22Rv1 (cell line): Measurements from ENCODE around the gene AKAP12.

Experiments
- ZFX ChIP-seq: fragments of 450-650 bp; IDR thresholded peaks from 2 replicates; pipeline ENCODE4 v1.6.1; 2017; ENCODE audit warnings: antibody characterized with exemption, borderline replicate concordance
- TF ChIP-seq, protein P1 (sequence below): fragments of 450-650 bp; IDR thresholded peaks from 2 replicates; pipeline ENCODE4 v1.5.1; 2017; ENCODE audit warnings: mild to moderate bottlenecking

DNA sequence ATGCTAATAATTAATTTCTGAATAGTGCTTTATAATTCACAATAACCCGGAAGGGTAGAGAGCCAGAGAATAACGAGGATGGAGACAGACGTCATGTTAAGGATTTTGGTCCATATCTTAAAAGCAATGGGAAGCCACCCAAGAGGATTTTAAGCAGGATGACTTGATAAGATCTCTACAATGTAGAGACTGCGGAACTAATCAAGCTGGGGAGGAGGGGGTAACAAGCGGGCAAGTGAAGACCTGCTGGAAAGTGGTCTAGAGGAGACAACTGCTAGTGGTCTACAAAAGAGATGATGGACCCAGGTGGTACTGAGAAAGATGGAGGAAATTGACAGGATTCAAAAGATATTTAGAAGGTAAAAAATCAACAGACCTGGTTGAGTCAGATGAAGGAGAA lies 144.4 kb downstream of the AKAP12 start:
- TF ChIP-seq, protein P1, sequence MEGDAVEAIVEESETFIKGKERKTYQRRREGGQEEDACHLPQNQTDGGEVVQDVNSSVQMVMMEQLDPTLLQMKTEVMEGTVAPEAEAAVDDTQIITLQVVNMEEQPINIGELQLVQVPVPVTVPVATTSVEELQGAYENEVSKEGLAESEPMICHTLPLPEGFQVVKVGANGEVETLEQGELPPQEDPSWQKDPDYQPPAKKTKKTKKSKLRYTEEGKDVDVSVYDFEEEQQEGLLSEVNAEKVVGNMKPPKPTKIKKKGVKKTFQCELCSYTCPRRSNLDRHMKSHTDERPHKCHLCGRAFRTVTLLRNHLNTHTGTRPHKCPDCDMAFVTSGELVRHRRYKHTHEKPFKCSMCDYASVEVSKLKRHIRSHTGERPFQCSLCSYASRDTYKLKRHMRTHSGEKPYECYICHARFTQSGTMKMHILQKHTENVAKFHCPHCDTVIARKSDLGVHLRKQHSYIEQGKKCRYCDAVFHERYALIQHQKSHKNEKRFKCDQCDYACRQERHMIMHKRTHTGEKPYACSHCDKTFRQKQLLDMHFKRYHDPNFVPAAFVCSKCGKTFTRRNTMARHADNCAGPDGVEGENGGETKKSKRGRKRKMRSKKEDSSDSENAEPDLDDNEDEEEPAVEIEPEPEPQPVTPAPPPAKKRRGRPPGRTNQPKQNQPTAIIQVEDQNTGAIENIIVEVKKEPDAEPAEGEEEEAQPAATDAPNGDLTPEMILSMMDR, result no peak
- no peak for TF ChIP-seq ZFX
